Testis (tissue), 3 donors: ENCODE data around the gene RPS6KA4. TPM values are rescaled to one million over a fixed set of nuclear protein-coding genes. Genes with fewer than 3 reads are reported as not detected.
"Not testable (repeated sequence)": the region's sequence is repeated elsewhere in the genome, so short reads cannot be mapped to it uniquely, and the experiment has no call there.

Experiments
- DNase-seq: peaks from one replicate; pipeline ENCODE4 v3.0.0-alpha.2; 2019
- H3K27ac ChIP-seq, 2 donors: fragments of 200-600 bp; sonication (generic); one replicate each; pipeline ENCODE4 v1.5.1; 2019
- H3K27me3 ChIP-seq: fragments of 200-600 bp; sonication (generic); one replicate; pipeline ENCODE4 v1.5.1; 2019
- H3K36me3 ChIP-seq: fragments of 200-600 bp; sonication (generic); one replicate; pipeline ENCODE4 v1.5.1; 2017; ENCODE audit warnings: low read depth; ENCODE audit errors: missing control alignments
- H3K4me1 ChIP-seq: fragments of 200-600 bp; sonication (generic); one replicate; pipeline ENCODE4 v1.5.1; 2019
- H3K4me3 ChIP-seq, 2 donors: fragments of 200-600 bp; sonication (generic); one replicate each; pipeline ENCODE4 v1.5.1; 2017 to 2019
- H3K9me3 ChIP-seq: fragments of 200-600 bp; sonication (generic); one replicate; pipeline ENCODE4 v1.5.1; 2017
- CTCF ChIP-seq, 3 experiments: fragments of 450-650 bp in 2 of 3; fragments of 200-600 bp in 1 of 3; sonication (generic) in 1 of 3; IDR thresholded peaks; one replicate each; pipeline ENCODE4 v1.5.1; 2016 to 2019; ENCODE audit warnings: antibody characterized with exemption in 3 of 3, mild to moderate bottlenecking in 2 of 3, moderate library complexity in 1 of 3
- POLR2A ChIP-seq: fragments of 450-650 bp; IDR thresholded peaks from one replicate; pipeline ENCODE4 v1.6.1; 2017; ENCODE audit warnings: antibody characterized with exemption, mild to moderate bottlenecking, moderate library complexity
- WGBS, 2 donors: methylation state at CpG; one replicate each; pipeline ENCODE4 v1.1.5; 2018; 5-methylcytosine and 5-hydroxymethylcytosine counted together
- intact Hi-C: fragments of 100-400 bp; cut with DNase I; formaldehyde crosslinking; loops from one replicate; pipeline ENCODE4 v1.15.1; 2023; ENCODE audit warnings: low total_unique reads
- polyA plus RNA-seq: library from polyadenylated mRNA; stranded (reverse); fragments of 350-450 nt; fragmentation: Illumina TruSeq; extraction: RNeasy Lipid Tissue Mini Kit (QIAGEN cat#74804); gene quantifications from one replicate; pipeline ENCODE4 v1.2.3, GENCODE V29; 2014; ENCODE audit warnings: low read depth, low replicate concordance; ENCODE audit not compliant: insufficient read depth
- total RNA-seq, 2 donors: library from RNA; depleted of rRNA; stranded (reverse); fragments of >200 nt; gene quantifications; one replicate each; pipeline ENCODE4 v1.2.3, GENCODE V29; 2016

RPS6KA4 gene
- total and polyA plus RNA-seq, 3 donors from 2014 or later: 9.2 to 15.6 (median 15.6) TPM

- H3K27me3 ChIP-seq: no peaks in the 10 kb centered on the region
- WGBS, 2 donors: 95% methylated on average over 5 of the region's 5 CpGs
- no peak for TF ChIP-seq POLR2A
- no peak for TF ChIP-seq CTCF (IDR thresholded peaks at IDR 0.05)
Measured at GRCh38 chr11:64321533-64321932, 37.4 kb upstream of the RPS6KA4 start.

GRCh38 chr11:64322925-64323260, 36.1 kb upstream of the RPS6KA4 start:
- TF ChIP-seq POLR2A: no peak
- Histone ChIP-seq H3K27me3 (no peaks in the 10 kb centered on the region), H3K27ac (no peak overlapping the region), H3K4me3 (no peak overlapping the region), H3K36me3 (no peaks in the 10 kb centered on the region), H3K4me1 (peaks cover 9% of the 10 kb centered on the region), H3K9me3 (no peaks in the 10 kb centered on the region)
- intact Hi-C loops: no loop called here
- 84 to 88% methylated on average over 5 to 7 of the region's 7 CpGs for WGBS, 2 donors
- DNase-seq: no peak

More at GRCh38 chr11:64321533-64321932, 37.4 kb upstream of the RPS6KA4 start:
- DNase-seq: no peak
- Histone ChIP-seq H3K4me3 (no peak overlapping the region), H3K36me3 (no peaks in the 10 kb centered on the region), H3K4me1 (peaks cover 9% of the 10 kb centered on the region), H3K27ac (peak overlapping the region in 1 of 2 donors; percentile 31), H3K9me3 (no peaks in the 10 kb centered on the region)
- intact Hi-C loops: no loop called here

DNA sequence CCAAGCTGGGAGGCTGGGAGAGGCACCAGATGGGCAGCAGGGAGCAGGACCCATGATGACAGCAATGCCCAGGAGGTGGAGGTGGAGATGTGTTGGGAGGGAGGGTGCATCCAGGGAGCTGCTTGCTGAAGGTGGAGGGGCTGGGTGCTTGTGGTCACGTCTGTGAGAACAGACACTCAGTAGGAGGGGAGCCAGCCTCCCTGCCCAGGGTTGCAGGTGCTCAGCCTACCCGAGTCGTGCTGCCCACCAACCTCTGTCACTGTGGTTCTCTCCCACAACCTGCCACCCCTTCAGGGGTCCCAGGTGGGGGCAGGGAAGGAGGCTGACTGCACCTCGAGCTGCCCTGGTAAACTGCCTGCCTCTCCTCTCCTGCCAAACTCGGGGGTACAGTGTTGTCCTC, 35.6 kb upstream of the RPS6KA4 start:
- 77 to 84% methylated on average over 2 to 5 of the region's 5 CpGs for WGBS, 2 donors
- TF ChIP-seq POLR2A (no peak), CTCF (IDR thresholded peaks at IDR 0.05) (no peak)
- Histone ChIP-seq H3K9me3 (no peaks in the 10 kb centered on the region), H3K4me1 (peaks cover 9% of the 10 kb centered on the region), H3K27me3 (no peaks in the 10 kb centered on the region), H3K4me3 (no peak overlapping the region), H3K27ac (no peak overlapping the region), H3K36me3 (no peaks in the 10 kb centered on the region)
- DNase-seq: no peak
- intact Hi-C loops: no loop called here

GRCh38 chr11:64323984-64324383, 35.0 kb upstream of the RPS6KA4 start:
- H3K4me3 ChIP-seq, DNase-seq, intact Hi-C loops, H3K36me3 ChIP-seq, H3K4me1 ChIP-seq, H3K27ac ChIP-seq, H3K9me3 ChIP-seq, H3K27me3 ChIP-seq: not testable (repeated sequence)
- 85 to 100% methylated on average over 2 to 4 of the region's 4 CpGs for WGBS, 2 donors

DNA sequence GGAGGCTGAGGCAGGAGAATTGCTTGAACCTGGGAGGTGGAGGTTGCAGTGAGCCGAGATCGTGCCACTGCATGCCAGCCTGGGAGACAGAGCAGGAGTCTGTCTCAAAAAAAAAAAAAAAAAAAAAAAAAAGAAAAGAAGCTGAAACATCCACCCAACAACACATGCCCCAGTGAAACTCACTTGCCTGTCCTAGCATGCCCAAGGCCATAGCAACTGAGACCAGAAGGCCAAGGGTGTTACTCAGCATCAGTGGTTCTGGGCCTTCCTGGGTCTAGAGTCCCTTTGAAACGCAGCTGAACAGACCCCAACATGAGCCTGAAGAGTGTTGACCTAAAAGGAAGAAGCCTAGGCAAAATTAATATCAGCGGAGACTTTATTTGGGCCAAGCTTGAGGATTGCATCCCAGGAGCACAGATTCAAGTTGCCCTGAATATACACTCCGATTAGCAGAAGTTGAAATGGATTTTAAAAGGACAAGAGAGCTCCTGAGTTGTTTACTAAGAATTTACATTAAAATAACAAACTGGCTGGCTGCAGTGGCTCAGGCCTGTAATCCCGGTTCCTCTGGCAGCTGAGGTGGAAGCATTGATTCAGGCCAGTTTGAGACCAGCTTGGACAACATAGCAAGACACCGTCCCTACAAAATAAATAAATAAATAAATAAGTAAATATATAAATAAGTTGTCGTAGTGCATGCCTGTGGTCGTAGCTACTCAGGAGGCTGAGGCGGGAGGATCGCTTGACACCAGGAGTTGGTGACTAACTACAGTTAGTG, 34.1 kb upstream of the RPS6KA4 start:
- Histone ChIP-seq H3K27ac (no peak overlapping the region), H3K9me3 (no peaks in the 10 kb centered on the region), H3K36me3 (no peaks in the 10 kb centered on the region), H3K27me3 (no peaks in the 10 kb centered on the region), H3K4me1 (peaks cover 10% of the 10 kb centered on the region), H3K4me3 (no peak overlapping the region)
- intact Hi-C loops: no loop called here
- DNase-seq: no peak
- TF ChIP-seq CTCF (IDR thresholded peaks at IDR 0.05): no peak
- TF ChIP-seq POLR2A: no peak
- 89 to 93% methylated on average over 11 of the region's 11 CpGs for WGBS, 2 donors

DNA sequence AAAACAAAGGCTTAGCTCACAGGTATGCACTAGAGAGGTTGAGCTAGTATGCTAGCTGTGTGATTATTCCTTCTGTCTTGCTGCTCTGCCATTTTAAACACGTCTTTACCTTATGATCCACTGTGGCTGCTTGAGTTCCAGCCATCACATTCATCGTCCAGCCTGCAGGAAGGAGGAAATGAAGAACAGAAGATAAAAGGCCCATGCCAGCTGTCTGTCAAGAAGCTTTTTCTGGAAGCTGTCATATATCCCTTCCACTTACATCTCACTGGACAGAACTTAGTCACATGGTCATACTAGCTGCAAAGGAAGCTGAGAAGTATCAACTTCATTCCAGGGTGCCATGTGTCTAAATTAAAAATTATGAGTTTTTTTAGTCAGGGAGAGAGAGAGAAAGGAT, 31.6 kb upstream of the RPS6KA4 start:
- Histone ChIP-seq H3K27ac (no peak overlapping the region), H3K4me1 (peaks cover 17% of the 10 kb centered on the region), H3K36me3 (no peaks in the 10 kb centered on the region), H3K9me3 (no peaks in the 10 kb centered on the region), H3K27me3 (no peaks in the 10 kb centered on the region), H3K4me3 (no peak overlapping the region)
- no peak for DNase-seq
- no peak for TF ChIP-seq POLR2A
- TF ChIP-seq CTCF (IDR thresholded peaks at IDR 0.05): no peak
- 96% methylated on average over 2 of the region's 2 CpGs for WGBS, 2 donors
- intact Hi-C loops: no loop called here
